Keratinocyte (primary cell): ENCODE measurements around the gene OR10X1. TPM values are rescaled to one million over a fixed set of nuclear protein-coding genes. Genes with fewer than 3 reads are reported as not detected.

Source experiments
- DNase-seq: peaks from one replicate; pipeline ENCODE4 v3.0.0-alpha.2; 2011; ENCODE audit warnings: low read depth, missing footprints, low spot score
- FAIRE-seq: peaks from 2 replicates; lab custom pipeline; 2011; peaks lifted over from hg19 to GRCh38; lab: Jason Lieb, UNC
- H2AFZ ChIP-seq: 2 replicates; pipeline ENCODE4 v1.6.0; 2012; ENCODE audit warnings: low read length, control low read depth, inconsistent platforms; ENCODE audit not compliant: control insufficient read depth
- H3K27ac ChIP-seq: 2 replicates; pipeline ENCODE4 v1.5.1; 2011; ENCODE audit warnings: low read length; ENCODE audit not compliant: control insufficient read depth, insufficient read depth
- H3K27me3 ChIP-seq: 3 replicates; pipeline ENCODE4 v1.6.0; 2011; ENCODE audit warnings: low read length; ENCODE audit not compliant: control insufficient read depth, insufficient read depth; ENCODE audit errors: extremely low read depth
- H3K36me3 ChIP-seq, 2 experiments: 2 replicates in 1 of 2; 3 replicates in 1 of 2; pipeline ENCODE4 v1.5.1; 2011; ENCODE audit warnings: low read length in 2 of 2, mild to moderate bottlenecking in 1 of 2; ENCODE audit not compliant: control insufficient read depth in 2 of 2, insufficient read depth in 2 of 2; ENCODE audit errors: extremely low read depth in 1 of 2
- H3K4me1 ChIP-seq: 3 replicates; pipeline ENCODE4 v1.5.1; 2011; ENCODE audit warnings: low read length; ENCODE audit not compliant: control insufficient read depth, insufficient read depth; ENCODE audit errors: extremely low read depth
- H3K4me2 ChIP-seq: 3 replicates; pipeline ENCODE4 v1.6.0; 2011; ENCODE audit warnings: low read depth, low read length; ENCODE audit not compliant: control insufficient read depth, insufficient read depth; ENCODE audit errors: extremely low read depth
- H3K4me3 ChIP-seq, 3 experiments: fragments of 200-600 bp in 1 of 3; sonication (generic) in 1 of 3; 2 replicates in 2 of 3; 3 replicates in 1 of 3; pipeline ENCODE4 v1.5.1; 2011 to 2016; ENCODE audit warnings: low read length in 3 of 3, mild to moderate bottlenecking in 3 of 3, control low read depth in 2 of 3, inconsistent platforms in 1 of 3, low read depth in 1 of 3, mixed read lengths in 1 of 3, mixed run types in 1 of 3, moderate library complexity in 1 of 3; ENCODE audit not compliant: control insufficient read depth in 2 of 3, insufficient read depth in 2 of 3; ENCODE audit errors: extremely low read depth in 1 of 3
- H3K79me2 ChIP-seq: 2 replicates; pipeline ENCODE4 v1.6.0; 2012; ENCODE audit warnings: low read length; ENCODE audit not compliant: control insufficient read depth, insufficient read depth
- H3K9ac ChIP-seq: 3 replicates; pipeline ENCODE4 v1.6.0; 2011; ENCODE audit warnings: low read length; ENCODE audit not compliant: control insufficient read depth, insufficient read depth; ENCODE audit errors: extremely low read depth
- H3K9me1 ChIP-seq: 3 replicates; pipeline ENCODE4 v1.6.0; 2011; ENCODE audit warnings: low read length; ENCODE audit not compliant: control insufficient read depth, insufficient read depth; ENCODE audit errors: extremely low read depth
- H3K9me3 ChIP-seq: 2 replicates; pipeline ENCODE4 v1.5.1; 2012; ENCODE audit warnings: low read depth, low read length; ENCODE audit not compliant: control insufficient read depth
- H4K20me1 ChIP-seq: 3 replicates; pipeline ENCODE4 v1.6.0; 2011; ENCODE audit warnings: low read length; ENCODE audit not compliant: control insufficient read depth, insufficient read depth; ENCODE audit errors: extremely low read depth
- EZH2 ChIP-seq: IDR thresholded peaks from one replicate; pipeline ENCODE4 v1.6.1; 2012; ENCODE audit warnings: inconsistent platforms, mild to moderate bottlenecking, low read length, moderate library complexity
- dilution Hi-C: fragments of 300-500 bp; cut with MboI; formaldehyde crosslinking; loops from one replicate; pipeline ENCODE4 v1.7.0; 2020; ENCODE audit warnings: low sequenced_read_pairs; ENCODE audit not compliant: extremely low pct_ligation_motif_present
- polyA plus RNA-seq, 5 experiments: library from polyadenylated mRNA; depleted of rRNA in 3 of 5; stranded (reverse) in 3 of 5; stranded (forward) in 1 of 5; unstranded in 1 of 5; fragments of >200 nt; gene quantifications; 1 replicate in 1 of 5; 2 replicates in 3 of 5; 3 replicates in 1 of 5; pipeline versions ENCODE4 v1.2.1 to v1.2.3, GENCODE V29; 2011 to 2012; ENCODE audit warnings: missing spikeins in 2 of 5, low read depth in 1 of 5, low replicate concordance in 1 of 5
- TF ChIP-seq, protein P1 (sequence below), 3 experiments: IDR thresholded peaks in 1 of 3; conservative IDR thresholded peaks in 1 of 3; optimal IDR thresholded peaks in 1 of 3; 2 replicates in 2 of 3; 3 replicates in 1 of 3; pipeline versions ENCODE3 to v1.5.1; 2011; ENCODE audit warnings: low read length in 3 of 3, mild to moderate bottlenecking in 3 of 3, moderate library complexity in 2 of 3, control low read depth in 1 of 3, inconsistent platforms in 1 of 3; ENCODE audit not compliant: insufficient read depth in 2 of 3; ENCODE audit errors: extremely low read depth in 1 of 3

Gene OR10X1
- polyA plus RNA-seq, 1 donor (not counting 4 experiments of a cell fraction or from before 2014, with no cell fraction given), result not detected

- no peak for FAIRE-seq
- dilution Hi-C loops, result no loop called here
- H3K36me3 ChIP-seq, result no peaks in the 10 kb centered on the region
- H3K9ac ChIP-seq, result no peak within 1 kb of the TSS
- no peaks in the 10 kb centered on the region for H3K9me1 ChIP-seq
- H3K27ac ChIP-seq, result no peak within 1 kb of the TSS
- H3K4me3 ChIP-seq, result no peak within 1 kb of the TSS
- no peaks in the 10 kb centered on the region for H3K79me2 ChIP-seq
- no peaks in the 10 kb centered on the region for H4K20me1 ChIP-seq
- H2AFZ ChIP-seq, result no peak within 1 kb of the TSS
- H3K4me2 ChIP-seq, result no peak within 1 kb of the TSS
- DNase-seq, result no peak
- H3K27me3 ChIP-seq, result no peaks in the 10 kb centered on the region
- no peaks in the 10 kb centered on the region for H3K9me3 ChIP-seq
- H3K4me1 ChIP-seq, result no peaks in the 10 kb centered on the region
- TF ChIP-seq EZH2, result no peak
- TF ChIP-seq, protein P1, sequence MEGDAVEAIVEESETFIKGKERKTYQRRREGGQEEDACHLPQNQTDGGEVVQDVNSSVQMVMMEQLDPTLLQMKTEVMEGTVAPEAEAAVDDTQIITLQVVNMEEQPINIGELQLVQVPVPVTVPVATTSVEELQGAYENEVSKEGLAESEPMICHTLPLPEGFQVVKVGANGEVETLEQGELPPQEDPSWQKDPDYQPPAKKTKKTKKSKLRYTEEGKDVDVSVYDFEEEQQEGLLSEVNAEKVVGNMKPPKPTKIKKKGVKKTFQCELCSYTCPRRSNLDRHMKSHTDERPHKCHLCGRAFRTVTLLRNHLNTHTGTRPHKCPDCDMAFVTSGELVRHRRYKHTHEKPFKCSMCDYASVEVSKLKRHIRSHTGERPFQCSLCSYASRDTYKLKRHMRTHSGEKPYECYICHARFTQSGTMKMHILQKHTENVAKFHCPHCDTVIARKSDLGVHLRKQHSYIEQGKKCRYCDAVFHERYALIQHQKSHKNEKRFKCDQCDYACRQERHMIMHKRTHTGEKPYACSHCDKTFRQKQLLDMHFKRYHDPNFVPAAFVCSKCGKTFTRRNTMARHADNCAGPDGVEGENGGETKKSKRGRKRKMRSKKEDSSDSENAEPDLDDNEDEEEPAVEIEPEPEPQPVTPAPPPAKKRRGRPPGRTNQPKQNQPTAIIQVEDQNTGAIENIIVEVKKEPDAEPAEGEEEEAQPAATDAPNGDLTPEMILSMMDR (optimal IDR thresholded peaks at IDR 0.05 in 1 of 3, IDR thresholded peaks at IDR 0.05 in 1 of 3, conservative IDR thresholded peaks at IDR 0.05 in 1 of 3; ENCODE audit: extremely low read depth in 1 of 3, insufficient read depth in 2 of 3, low read length in 3 of 3), result no peak
Observed at GRCh38 chr1:158554352-158554751, 25.3 kb downstream of the OR10X1 start, which contains the start of gene OR6Y1. OR6Y1 (minus strand) TSS chr1:158554405; CDS start chr1:158548105, 6,300 bp downstream.

- no peak overlapping the region for H3K4me3 ChIP-seq
- H2AFZ ChIP-seq, result no peak overlapping the region
- DNase-seq (no peak), FAIRE-seq (no peak)
- TF ChIP-seq, protein P1 (optimal IDR thresholded peaks at IDR 0.05 in 1 of 3, IDR thresholded peaks at IDR 0.05 in 1 of 3, conservative IDR thresholded peaks at IDR 0.05 in 1 of 3; ENCODE audit: extremely low read depth in 1 of 3, insufficient read depth in 2 of 3, low read length in 3 of 3), result no peak
- no peak for TF ChIP-seq EZH2
- H3K9ac ChIP-seq, result no peak overlapping the region
- no peak overlapping the region for H3K27ac ChIP-seq
- H3K9me1 ChIP-seq, result no peaks in the 10 kb centered on the region
- H3K79me2 ChIP-seq, result no peaks in the 10 kb centered on the region
- no peaks in the 10 kb centered on the region for H4K20me1 ChIP-seq
- no peaks in the 10 kb centered on the region for H3K9me3 ChIP-seq
- dilution Hi-C loops, result no loop called here
- H3K36me3 ChIP-seq, result no peaks in the 10 kb centered on the region
- H3K4me1 ChIP-seq, result no peaks in the 10 kb centered on the region
- no peak overlapping the region for H3K4me2 ChIP-seq
- H3K27me3 ChIP-seq, result no peaks in the 10 kb centered on the region
Observed at GRCh38 chr1:158552296-158552695, 27.4 kb downstream of the OR10X1 start.
